Measurements from ENCODE around the gene TMEM225B. TPM values are rescaled to one million over a fixed set of nuclear protein-coding genes. Genes with fewer than 3 reads are reported as not detected.
A peak's percentile ranks its signal among the peaks of the same experiment; 100 is the strongest.

TMEM225B gene
- total and polyA plus RNA-seq, 2 of the 4 experiments (the other 2 are of a cell fraction), result 0.32 to 0.54 TPM

- Histone ChIP-seq H2BK5ac (ENCODE audit: low read depth, low read length, poor library complexity, severe bottlenecking) (peak overlapping the region; percentile 16), H2BK120ac (ENCODE audit: low read depth, low read length) (no peak overlapping the region), H4K8ac (ENCODE audit: low read depth in 2 of 2, low read length in 2 of 2) (peak overlapping the region; percentile 68 to 93), H3K18ac (ENCODE audit: low read depth, low read length) (no peak overlapping the region), H4K20me1 (ENCODE audit: insufficient read depth, low read length) (no peaks in the 10 kb centered on the region), H3K27me3 (ENCODE audit: control insufficient read depth, insufficient read depth, low read length) (no peaks in the 10 kb centered on the region), H3K79me1 (ENCODE audit: low read depth in 1 of 2, low read length in 2 of 2) (peaks cover 17 to 35% of the 10 kb centered on the region in 2 experiments; a peak in 3 of 4 replicates), H3K27ac (ENCODE audit: insufficient read depth, low read length) (peak overlapping the region; percentile 46), H3K56ac (ENCODE audit: extremely low read depth, insufficient read depth, low read length) (0 out of 2 replicates have a peak overlapping the region, but pooled peaks have one; percentile 32), H3K23ac (ENCODE audit: low read depth, low read length) (no peak overlapping the region), H2AK5ac (ENCODE audit: low read depth, low read length) (peak overlapping the region; percentile 64), H4K91ac (ENCODE audit: insufficient read depth, low read depth, low read length) (peak overlapping the region; percentile 42; the same call in 1 of the 2 replicates), H3K4me2 (ENCODE audit: low read depth, low read length) (peak overlapping the region; percentile 76), H4K5ac (ENCODE audit: low read depth, low read length) (peak overlapping the region; percentile 50), H3K14ac (replicated peaks; ENCODE audit: low read depth, low read length) (peak overlapping the region; percentile 77; the same call in 1 of the 2 replicates), H3K4ac (ENCODE audit: low read depth, low read length) (peak overlapping the region; percentile 72), H3K4me3 (ENCODE audit: insufficient read depth, low read depth, low read length) (peak overlapping the region; percentile 63), H3K9me1 (ENCODE audit: insufficient read depth, low read length) (peaks cover 3% of the 10 kb centered on the region), H2BK20ac (ENCODE audit: low read depth, low read length) (no peak overlapping the region), H3K9me3 (ENCODE audit: control insufficient read depth, insufficient read depth, low read length) (no peaks in the 10 kb centered on the region), H3K4me1 (ENCODE audit: control insufficient read depth, insufficient read depth, low read length) (no peaks in the 10 kb centered on the region), H3K9ac (ENCODE audit: low read depth, low read length) (peak overlapping the region; percentile 79), H3K36me3 (ENCODE audit: control insufficient read depth, insufficient read depth, low read length) (peaks cover 24% of the 10 kb centered on the region), H2AK9ac (replicated peaks; ENCODE audit: low read depth, low read length, poor library complexity) (peak overlapping the region; percentile 90), H2BK15ac (ENCODE audit: low read depth, low read length) (no peak overlapping the region), H2AFZ (replicated peaks; ENCODE audit: low read length, poor library complexity) (peak overlapping the region; percentile 99)
- 47% methylated on average over 5 of the region's 22 CpGs; no CpG with 5 or more reads in 1 of the 2 experiments for WGBS, 2 experiments (ENCODE audit: extremely low coverage in 2 of 2, insufficient read length in 1 of 2)
- CTCF ChIA-PET, result interaction anchor here (0.6 to 1.1 kb wide), 3 partner anchors 14 to 327 kb away, joined by 3 read pairs; no protein-coding TSS in a partner anchor
- intact Hi-C loops (cut with micrococcal nuclease) (loop anchor here (2.0 to 5.0 kb wide), 3 partner anchors 55 to 375 kb away; partner anchors contain the start of gene ZKSCAN5), dilution Hi-C loops (cut with HindIII; ENCODE audit: low sequenced_read_pairs, unreplicated experiment) (no loop called here), in situ Hi-C loops (cut with MboI; ENCODE audit: low sequenced_read_pairs) (loop anchor here (5.0 kb wide), 1 partner anchor 55 kb away; no protein-coding TSS in a partner anchor)
- ATAC-seq (ENCODE audit: low read depth), result no peak
- BruUV-seq (replicated peaks), result no TSS peak
- TF ChIP-seq CHD1 (IDR thresholded peaks at IDR 0.05; ENCODE audit: low read depth, low read length) (no peak), RAD21 (IDR thresholded peaks at IDR 0.05; ENCODE audit: low read length) (peak; percentile 3; the same call in 1 of the 2 replicates)
- no peak for DNase-seq
- POLR2A ChIA-PET (ENCODE audit: unreplicated experiment), result no interaction called here
Observed at GRCh38 chr7:99617192-99617781, 19.2 kb downstream of the TMEM225B start.

Measured in IMR-90 (cell line).